ENCODE data around the gene SUPT6H. TPM values are rescaled to one million over a fixed set of nuclear protein-coding genes. Genes with fewer than 3 reads are reported as not detected.

SUPT6H gene
- total and polyA plus RNA-seq, 9 of the 15 experiments (the other 6 are each of a cell fraction or from before 2014, with no cell fraction given): 1.7 to 77.7 (median 49.2) TPM

DNA sequence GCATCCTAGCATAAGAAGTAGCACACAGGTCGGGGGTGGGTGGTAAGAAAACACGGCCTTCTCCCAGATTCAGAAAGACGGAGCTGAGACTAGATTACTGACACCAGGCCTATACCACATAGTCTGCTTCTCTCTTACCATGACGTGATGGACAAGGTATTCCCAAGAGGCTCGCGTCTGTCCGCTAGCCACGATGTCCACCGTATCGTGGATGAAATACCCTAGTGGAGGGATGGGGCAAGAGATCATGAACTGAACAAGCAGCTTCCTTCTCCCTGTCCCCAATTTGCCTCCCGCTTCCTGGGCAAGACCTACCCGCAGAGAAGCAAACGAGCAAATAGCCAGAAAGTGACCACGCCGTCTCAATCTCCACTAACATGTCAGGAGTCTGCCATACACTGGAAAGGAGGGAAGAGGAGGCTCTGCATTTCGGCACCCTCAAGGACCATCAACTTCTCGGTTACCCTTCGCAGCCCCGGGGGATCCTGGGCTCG, 63.2 kb downstream of the SUPT6H start (continued):
- TF ChIP-seq, protein P1, sequence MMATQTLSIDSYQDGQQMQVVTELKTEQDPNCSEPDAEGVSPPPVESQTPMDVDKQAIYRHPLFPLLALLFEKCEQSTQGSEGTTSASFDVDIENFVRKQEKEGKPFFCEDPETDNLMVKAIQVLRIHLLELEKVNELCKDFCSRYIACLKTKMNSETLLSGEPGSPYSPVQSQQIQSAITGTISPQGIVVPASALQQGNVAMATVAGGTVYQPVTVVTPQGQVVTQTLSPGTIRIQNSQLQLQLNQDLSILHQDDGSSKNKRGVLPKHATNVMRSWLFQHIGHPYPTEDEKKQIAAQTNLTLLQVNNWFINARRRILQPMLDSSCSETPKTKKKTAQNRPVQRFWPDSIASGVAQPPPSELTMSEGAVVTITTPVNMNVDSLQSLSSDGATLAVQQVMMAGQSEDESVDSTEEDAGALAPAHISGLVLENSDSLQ (IDR thresholded peaks at IDR 0.05): 0 out of 2 replicates have a peak, but pooled peaks have one; percentile 46
- TF ChIP-seq SIRT6 (IDR thresholded peaks at IDR 0.05; ENCODE audit: low read depth, low read length) (no peak), ETV6 (IDR thresholded peaks at IDR 0.05; ENCODE audit: borderline replicate concordance in 1 of 2, low read depth in 2 of 2, low read length in 1 of 2) (no peak; a peak in 1 of 4 replicates), ETV6 (CRISPR knock-in tag; IDR thresholded peaks at IDR 0.05; ENCODE audit: borderline replicate concordance) (no peak), RBM17 (IDR thresholded peaks at IDR 0.05; ENCODE audit: borderline replicate concordance, low read depth, low read length) (no peak), ZKSCAN1 (IDR thresholded peaks at IDR 0.05; ENCODE audit: low read depth, low read length) (no peak), ZNF586 (CRISPR knock-in tag; conservative IDR thresholded peaks at IDR 0.05) (no peak), MYBL2 (IDR thresholded peaks at IDR 0.05; ENCODE audit: low read depth) (no peak), MYBL2 (CRISPR knock-in tag; IDR thresholded peaks at IDR 0.05; ENCODE audit: borderline replicate concordance) (no peak), ZNF436 (CRISPR knock-in tag; IDR thresholded peaks at IDR 0.05) (peak; percentile 32; the same call in 1 of the 2 replicates), KDM2B (CRISPR knock-in tag; IDR thresholded peaks at IDR 0.05) (no peak), SMAD1 (IDR thresholded peaks at IDR 0.05; ENCODE audit: low read depth, low read length, partially characterized antibody) (no peak), TEAD2 (tag; IDR thresholded peaks at IDR 0.05) (0 out of 2 replicates have a peak, but pooled peaks have one; percentile 5), RBBP5 (IDR thresholded peaks at IDR 0.05; ENCODE audit: borderline replicate concordance, insufficient read depth, low read length, poor library complexity, severe bottlenecking) (peak; percentile 40), JUND (IDR thresholded peaks at IDR 0.05; ENCODE audit: borderline replicate concordance, low read depth, low read length) (no peak), JUND (tag; IDR thresholded peaks at IDR 0.05; ENCODE audit: borderline replicate concordance, low read depth, low read length) (peak; percentile 31; the same call in 1 of the 3 replicates)
- TF ChIP-seq, protein P2, sequence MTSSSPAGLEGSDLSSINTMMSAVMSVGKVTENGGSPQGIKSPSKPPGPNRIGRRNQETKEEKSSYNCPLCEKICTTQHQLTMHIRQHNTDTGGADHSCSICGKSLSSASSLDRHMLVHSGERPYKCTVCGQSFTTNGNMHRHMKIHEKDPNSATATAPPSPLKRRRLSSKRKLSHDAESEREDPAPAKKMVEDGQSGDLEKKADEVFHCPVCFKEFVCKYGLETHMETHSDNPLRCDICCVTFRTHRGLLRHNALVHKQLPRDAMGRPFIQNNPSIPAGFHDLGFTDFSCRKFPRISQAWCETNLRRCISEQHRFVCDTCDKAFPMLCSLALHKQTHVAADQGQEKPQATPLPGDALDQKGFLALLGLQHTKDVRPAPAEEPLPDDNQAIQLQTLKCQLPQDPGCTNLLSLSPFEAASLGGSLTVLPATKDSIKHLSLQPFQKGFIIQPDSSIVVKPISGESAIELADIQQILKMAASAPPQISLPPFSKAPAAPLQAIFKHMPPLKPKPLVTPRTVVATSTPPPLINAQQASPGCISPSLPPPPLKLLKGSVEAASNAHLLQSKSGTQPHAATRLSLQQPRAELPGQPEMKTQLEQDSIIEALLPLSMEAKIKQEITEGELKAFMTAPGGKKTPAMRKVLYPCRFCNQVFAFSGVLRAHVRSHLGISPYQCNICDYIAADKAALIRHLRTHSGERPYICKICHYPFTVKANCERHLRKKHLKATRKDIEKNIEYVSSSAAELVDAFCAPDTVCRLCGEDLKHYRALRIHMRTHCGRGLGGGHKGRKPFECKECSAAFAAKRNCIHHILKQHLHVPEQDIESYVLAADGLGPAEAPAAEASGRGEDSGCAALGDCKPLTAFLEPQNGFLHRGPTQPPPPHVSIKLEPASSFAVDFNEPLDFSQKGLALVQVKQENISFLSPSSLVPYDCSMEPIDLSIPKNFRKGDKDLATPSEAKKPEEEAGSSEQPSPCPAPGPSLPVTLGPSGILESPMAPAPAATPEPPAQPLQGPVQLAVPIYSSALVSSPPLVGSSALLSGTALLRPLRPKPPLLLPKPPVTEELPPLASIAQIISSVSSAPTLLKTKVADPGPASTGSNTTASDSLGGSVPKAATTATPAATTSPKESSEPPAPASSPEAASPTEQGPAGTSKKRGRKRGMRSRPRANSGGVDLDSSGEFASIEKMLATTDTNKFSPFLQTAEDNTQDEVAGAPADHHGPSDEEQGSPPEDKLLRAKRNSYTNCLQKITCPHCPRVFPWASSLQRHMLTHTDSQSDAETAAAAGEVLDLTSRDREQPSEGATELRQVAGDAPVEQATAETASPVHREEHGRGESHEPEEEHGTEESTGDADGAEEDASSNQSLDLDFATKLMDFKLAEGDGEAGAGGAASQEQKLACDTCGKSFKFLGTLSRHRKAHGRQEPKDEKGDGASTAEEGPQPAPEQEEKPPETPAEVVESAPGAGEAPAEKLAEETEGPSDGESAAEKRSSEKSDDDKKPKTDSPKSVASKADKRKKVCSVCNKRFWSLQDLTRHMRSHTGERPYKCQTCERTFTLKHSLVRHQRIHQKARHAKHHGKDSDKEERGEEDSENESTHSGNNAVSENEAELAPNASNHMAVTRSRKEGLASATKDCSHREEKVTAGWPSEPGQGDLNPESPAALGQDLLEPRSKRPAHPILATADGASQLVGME (CRISPR knock-in tag; IDR thresholded peaks at IDR 0.05): no peak
- TF ChIP-seq, protein P3, sequence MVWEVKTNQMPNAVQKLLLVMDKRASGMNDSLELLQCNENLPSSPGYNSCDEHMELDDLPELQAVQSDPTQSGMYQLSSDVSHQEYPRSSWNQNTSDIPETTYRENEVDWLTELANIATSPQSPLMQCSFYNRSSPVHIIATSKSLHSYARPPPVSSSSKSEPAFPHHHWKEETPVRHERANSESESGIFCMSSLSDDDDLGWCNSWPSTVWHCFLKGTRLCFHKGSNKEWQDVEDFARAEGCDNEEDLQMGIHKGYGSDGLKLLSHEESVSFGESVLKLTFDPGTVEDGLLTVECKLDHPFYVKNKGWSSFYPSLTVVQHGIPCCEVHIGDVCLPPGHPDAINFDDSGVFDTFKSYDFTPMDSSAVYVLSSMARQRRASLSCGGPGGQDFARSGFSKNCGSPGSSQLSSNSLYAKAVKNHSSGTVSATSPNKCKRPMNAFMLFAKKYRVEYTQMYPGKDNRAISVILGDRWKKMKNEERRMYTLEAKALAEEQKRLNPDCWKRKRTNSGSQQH (CRISPR knock-in tag; IDR thresholded peaks at IDR 0.05): peak; percentile 15; the same call in 1 of the 2 replicates
- TF ChIP-seq, protein P4, sequence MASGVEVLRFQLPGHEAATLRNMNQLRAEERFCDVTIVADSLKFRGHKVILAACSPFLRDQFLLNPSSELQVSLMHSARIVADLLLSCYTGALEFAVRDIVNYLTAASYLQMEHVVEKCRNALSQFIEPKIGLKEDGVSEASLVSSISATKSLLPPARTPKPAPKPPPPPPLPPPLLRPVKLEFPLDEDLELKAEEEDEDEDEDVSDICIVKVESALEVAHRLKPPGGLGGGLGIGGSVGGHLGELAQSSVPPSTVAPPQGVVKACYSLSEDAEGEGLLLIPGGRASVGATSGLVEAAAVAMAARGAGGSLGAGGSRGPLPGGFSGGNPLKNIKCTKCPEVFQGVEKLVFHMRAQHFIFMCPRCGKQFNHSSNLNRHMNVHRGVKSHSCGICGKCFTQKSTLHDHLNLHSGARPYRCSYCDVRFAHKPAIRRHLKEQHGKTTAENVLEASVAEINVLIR (CRISPR knock-in tag; IDR thresholded peaks at IDR 0.05): no peak

All from K562 (cell line).